Brain pericyte (primary cell): Measurements from ENCODE around the gene CT45A3.
"Not testable (repeated sequence)": the region's sequence is repeated elsewhere in the genome, so short reads cannot be mapped to it uniquely, and the experiment has no call there.

Source experiments
- DNase-seq: peaks from one replicate; pipeline ENCODE4 v3.0.0-alpha.2; 2012; ENCODE audit warnings: low read depth, low spot score

The CT45A3 gene

GRCh38 chrX:135768091-135768490 lies at the start of gene CT45A3:
TSS of gene CT45A3 (minus strand) at chrX:135768191. CDS start at chrX:135764444, 3,747 bp downstream.
- DNase-seq, result not testable (repeated sequence)

- DNase-seq, result not testable (repeated sequence)
Measured at GRCh38 chrX:135802687-135803086, 34.7 kb upstream of the CT45A3 start, which contains the start of gene CT45A6. TSS of gene CT45A6 (minus strand) at chrX:135802787. CDS start at chrX:135798993, 3,794 bp downstream.

GRCh38 chrX:135785403-135785802 lies 17.4 kb upstream of the CT45A3 start, which contains the start of gene CT45A5:
TSS of gene CT45A5 (minus strand) at chrX:135785503. CDS start at chrX:135781729, 3,774 bp downstream.
- not testable (repeated sequence) for DNase-seq

GRCh38 chrX:135744739-135745138 lies 23.3 kb downstream of the CT45A3 start:
- DNase-seq, result not testable (repeated sequence)

- no peak for DNase-seq
Measured at GRCh38 chrX:135741192-135741715, 26.7 kb downstream of the CT45A3 start.

- no peak for DNase-seq
Measured at GRCh38 chrX:135740681-135741149, 27.3 kb downstream of the CT45A3 start.

- no peak for DNase-seq
Measured at GRCh38 chrX:135737366-135738071, 30.5 kb downstream of the CT45A3 start.

- DNase-seq, result not testable (repeated sequence)
Measured at GRCh38 chrX:135734666-135735065, 33.3 kb downstream of the CT45A3 start.

GRCh38 chrX:135713795-135714194 lies 54.2 kb downstream of the CT45A3 start:
- DNase-seq, result no peak

GRCh38 chrX:135713183-135713689 lies 54.8 kb downstream of the CT45A3 start, which contains the start of gene CT45A1:
TSS of gene CT45A1 (plus strand) at chrX:135713639. CDS start at chrX:135718941, 5,302 bp downstream.
- not testable (repeated sequence) for DNase-seq
